ENCODE data around the gene CREB5.

The CREB5 gene

GRCh38 chr7:28778786-28779185 lies 366.5 kb downstream of the CREB5 start:
- TF ChIP-seq GATA2 (IDR thresholded peaks at IDR 0.05; ENCODE audit: low read depth, low read length) = no peak

DNA sequence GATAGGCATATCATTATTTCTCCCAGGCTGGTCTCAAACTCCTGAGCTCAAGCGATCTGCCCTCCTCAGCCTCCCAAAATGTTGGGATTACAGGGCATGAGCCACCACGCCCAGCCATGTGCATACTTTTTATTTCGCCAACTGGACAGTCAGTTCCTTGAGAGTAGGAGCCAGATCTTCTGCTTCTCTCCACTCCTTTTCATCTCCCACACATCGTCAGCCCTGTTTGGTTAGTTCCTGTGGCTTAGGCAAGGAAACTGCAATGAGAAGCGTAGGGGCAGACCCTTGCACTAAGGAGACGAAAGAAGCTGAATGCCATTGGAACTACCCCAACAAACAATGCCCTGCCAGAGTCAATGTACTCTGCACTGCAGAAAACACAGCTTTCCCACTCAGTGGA lies 367.6 kb downstream of the CREB5 start:
- no peak for TF ChIP-seq GATA3 (IDR thresholded peaks at IDR 0.05; ENCODE audit: low read depth, low read length)
- TF ChIP-seq GATA2 (IDR thresholded peaks at IDR 0.05; ENCODE audit: low read depth, low read length) = no peak

GRCh38 chr7:28782362-28782761 lies 370.0 kb downstream of the CREB5 start:
- TF ChIP-seq GATA2 (IDR thresholded peaks at IDR 0.05; ENCODE audit: low read depth, low read length) = no peak
- TF ChIP-seq GATA3 (IDR thresholded peaks at IDR 0.05; ENCODE audit: low read depth, low read length) = no peak

GRCh38 chr7:28784171-28784902 lies 372.0 kb downstream of the CREB5 start:
- TF ChIP-seq GATA2 (IDR thresholded peaks at IDR 0.05; ENCODE audit: low read depth, low read length) (no peak), GATA3 (IDR thresholded peaks at IDR 0.05; ENCODE audit: low read depth, low read length) (no peak)

GRCh38 chr7:28785041-28785995 lies 373.0 kb downstream of the CREB5 start:
- TF ChIP-seq GATA2 (IDR thresholded peaks at IDR 0.05; ENCODE audit: low read depth, low read length) = no peak
- no peak for TF ChIP-seq GATA3 (IDR thresholded peaks at IDR 0.05; ENCODE audit: low read depth, low read length)

DNA sequence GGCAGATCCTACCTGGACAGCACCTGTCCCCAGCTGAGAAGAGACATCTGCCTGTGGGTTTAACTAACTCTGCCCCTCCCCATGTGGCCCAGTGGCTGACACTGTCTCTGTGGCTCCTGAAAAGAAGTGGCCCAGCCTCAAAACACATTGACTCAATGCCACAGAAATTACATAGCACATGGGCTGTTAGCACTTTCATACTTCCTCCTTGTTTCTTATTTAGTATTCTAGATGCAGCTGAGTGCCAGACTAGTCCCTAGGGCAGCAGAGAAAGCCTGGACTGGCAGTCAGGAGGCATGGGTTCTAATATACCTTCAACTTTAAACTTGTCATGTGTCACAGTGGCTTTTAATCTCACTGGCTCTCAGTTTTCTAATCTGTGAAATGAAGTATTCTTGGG lies 374.8 kb downstream of the CREB5 start:
- TF ChIP-seq GATA2 (IDR thresholded peaks at IDR 0.05; ENCODE audit: low read depth, low read length) (no peak), GATA3 (IDR thresholded peaks at IDR 0.05; ENCODE audit: low read depth, low read length) (no peak)

GRCh38 chr7:28790467-28790866 lies 378.1 kb downstream of the CREB5 start:
- TF ChIP-seq GATA3 (IDR thresholded peaks at IDR 0.05; ENCODE audit: low read depth, low read length) = no peak

- no peak for TF ChIP-seq GATA2 (IDR thresholded peaks at IDR 0.05; ENCODE audit: low read depth, low read length)
- TF ChIP-seq GATA3 (IDR thresholded peaks at IDR 0.05; ENCODE audit: low read depth, low read length) = no peak
Measured at GRCh38 chr7:28792858-28793257, 380.5 kb downstream of the CREB5 start.

GRCh38 chr7:28793381-28794085 lies 381.2 kb downstream of the CREB5 start:
- TF ChIP-seq GATA2 (IDR thresholded peaks at IDR 0.05; ENCODE audit: low read depth, low read length) (no peak), GATA3 (IDR thresholded peaks at IDR 0.05; ENCODE audit: low read depth, low read length) (no peak)

- TF ChIP-seq GATA3 (IDR thresholded peaks at IDR 0.05; ENCODE audit: low read depth, low read length) (no peak), GATA2 (IDR thresholded peaks at IDR 0.05; ENCODE audit: low read depth, low read length) (no peak)
Measured at GRCh38 chr7:28798274-28798673, 386.0 kb downstream of the CREB5 start.

GRCh38 chr7:28799619-28800018 lies 387.3 kb downstream of the CREB5 start:
- no peak for TF ChIP-seq GATA3 (IDR thresholded peaks at IDR 0.05; ENCODE audit: low read depth, low read length)
- TF ChIP-seq GATA2 (IDR thresholded peaks at IDR 0.05; ENCODE audit: low read depth, low read length) = no peak

GRCh38 chr7:28800150-28800549 lies 387.8 kb downstream of the CREB5 start:
- no peak for TF ChIP-seq GATA3 (IDR thresholded peaks at IDR 0.05; ENCODE audit: low read depth, low read length)

- TF ChIP-seq GATA3 (IDR thresholded peaks at IDR 0.05; ENCODE audit: low read depth, low read length) = peak; percentile 95
- TF ChIP-seq GATA2 (IDR thresholded peaks at IDR 0.05; ENCODE audit: low read depth, low read length) = peak; percentile 91
Measured at GRCh38 chr7:28802450-28802849, 390.1 kb downstream of the CREB5 start.

GRCh38 chr7:28804157-28804556 lies 391.8 kb downstream of the CREB5 start:
- TF ChIP-seq GATA3 (IDR thresholded peaks at IDR 0.05; ENCODE audit: low read depth, low read length) (no peak), GATA2 (IDR thresholded peaks at IDR 0.05; ENCODE audit: low read depth, low read length) (no peak)

Data from SH-SY5Y (cell line).